IPS-20b (cell line): Measurements from ENCODE around the gene RERE.

Source experiments
- H3K27ac ChIP-seq: one replicate; pipeline ENCODE4 v1.5.1; 2013; ENCODE audit warnings: low read length
- H3K27me3 ChIP-seq: 2 replicates; pipeline ENCODE4 v1.6.1; 2013; ENCODE audit warnings: mild to moderate bottlenecking, low read length, inconsistent platforms; ENCODE audit not compliant: insufficient read depth
- H3K36me3 ChIP-seq: 2 replicates; pipeline ENCODE4 v1.6.1; 2013; ENCODE audit warnings: low read depth, mild to moderate bottlenecking, inconsistent platforms, low read length, moderate library complexity; ENCODE audit not compliant: insufficient read depth
- H3K4me1 ChIP-seq: 2 replicates; pipeline ENCODE4 v1.6.1; 2013; ENCODE audit warnings: mild to moderate bottlenecking, control low read depth, inconsistent platforms, low read length, moderate library complexity; ENCODE audit not compliant: insufficient read depth
- H3K4me3 ChIP-seq: 2 replicates; pipeline ENCODE4 v1.5.1; 2013; ENCODE audit warnings: mild to moderate bottlenecking, low read length, inconsistent platforms
- H3K9ac ChIP-seq: 2 replicates; pipeline ENCODE4 v1.6.1; 2013; ENCODE audit warnings: low read depth, mild to moderate bottlenecking, inconsistent platforms, low read length, moderate library complexity
- H3K9me3 ChIP-seq: 2 replicates; pipeline ENCODE4 v1.6.1; 2013; ENCODE audit warnings: mild to moderate bottlenecking, low read depth, low read length, inconsistent platforms; ENCODE audit not compliant: insufficient read depth

RERE gene

DNA sequence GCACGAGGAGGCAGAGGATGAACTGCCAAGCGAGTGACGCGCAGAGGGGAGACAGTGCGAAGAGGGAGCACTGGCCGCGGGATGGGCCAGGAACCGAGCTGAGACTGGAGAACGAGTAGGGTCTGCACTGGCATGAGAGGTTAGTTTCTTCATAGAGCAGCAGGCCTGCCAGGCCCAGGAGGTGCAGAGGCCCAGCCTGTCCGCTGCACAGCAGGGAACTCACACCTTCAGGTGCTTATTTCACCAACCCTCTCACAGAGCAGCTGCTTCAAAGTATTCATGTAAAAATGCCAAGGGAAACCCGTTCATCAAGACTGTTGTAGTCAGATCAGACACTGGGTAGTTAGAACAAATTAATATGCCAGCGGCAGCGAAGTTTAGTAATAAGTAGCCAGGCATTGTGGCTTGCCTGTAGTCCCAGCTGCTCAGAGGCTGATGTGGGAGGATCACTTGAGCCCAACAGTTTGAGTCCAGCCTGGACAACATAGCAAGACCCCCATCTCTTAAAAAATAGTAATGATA is 355.0 kb downstream of the RERE start:
- H3K4me3 ChIP-seq, result no peak overlapping the region
- peaks cover 78% of the 10 kb centered on the region for H3K4me1 ChIP-seq
- no peaks in the 10 kb centered on the region for H3K9me3 ChIP-seq
- H3K36me3 ChIP-seq, result no peaks in the 10 kb centered on the region
- no peak overlapping the region for H3K27ac ChIP-seq
- H3K27me3 ChIP-seq, result no peaks in the 10 kb centered on the region
- no peak overlapping the region for H3K9ac ChIP-seq

- Histone ChIP-seq H3K9me3 (no peaks in the 10 kb centered on the region), H3K4me1 (peaks cover 79% of the 10 kb centered on the region), H3K27ac (peak overlapping the region; percentile 41), H3K27me3 (no peaks in the 10 kb centered on the region), H3K36me3 (no peaks in the 10 kb centered on the region), H3K9ac (no peak overlapping the region; the same call in 1 of the 2 replicates), H3K4me3 (peak overlapping the region; percentile 52; the same call in 1 of the 2 replicates)
These were observed 355.9 kb downstream of the RERE start for GRCh38 chr1:8461351-8462110.

DNA sequence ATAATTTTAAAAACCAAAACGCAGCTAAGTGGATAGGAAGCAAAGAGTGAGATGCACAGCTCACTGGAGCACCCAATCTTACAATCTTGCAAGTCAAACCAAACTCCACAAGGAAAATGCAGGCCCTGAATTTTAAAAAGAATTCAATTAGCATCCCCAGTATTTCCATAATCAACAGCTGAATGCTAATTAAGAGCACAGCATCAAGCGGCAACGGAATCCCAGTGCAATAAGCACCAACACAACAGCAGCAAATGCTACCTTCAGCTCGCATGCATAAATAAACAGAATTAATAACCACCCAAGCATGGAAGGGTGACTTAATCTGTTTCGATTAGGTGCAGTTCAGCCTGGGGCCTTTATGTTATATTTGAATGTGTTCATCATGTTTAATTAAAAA is 356.7 kb downstream of the RERE start:
- peak overlapping the region; percentile 51 for H3K9ac ChIP-seq
- H3K4me1 ChIP-seq, result peaks cover 71% of the 10 kb centered on the region
- H3K36me3 ChIP-seq, result no peaks in the 10 kb centered on the region
- H3K27ac ChIP-seq, result peak overlapping the region; percentile 41
- peak overlapping the region; percentile 52 for H3K4me3 ChIP-seq
- H3K27me3 ChIP-seq, result no peaks in the 10 kb centered on the region
- H3K9me3 ChIP-seq, result no peaks in the 10 kb centered on the region

DNA sequence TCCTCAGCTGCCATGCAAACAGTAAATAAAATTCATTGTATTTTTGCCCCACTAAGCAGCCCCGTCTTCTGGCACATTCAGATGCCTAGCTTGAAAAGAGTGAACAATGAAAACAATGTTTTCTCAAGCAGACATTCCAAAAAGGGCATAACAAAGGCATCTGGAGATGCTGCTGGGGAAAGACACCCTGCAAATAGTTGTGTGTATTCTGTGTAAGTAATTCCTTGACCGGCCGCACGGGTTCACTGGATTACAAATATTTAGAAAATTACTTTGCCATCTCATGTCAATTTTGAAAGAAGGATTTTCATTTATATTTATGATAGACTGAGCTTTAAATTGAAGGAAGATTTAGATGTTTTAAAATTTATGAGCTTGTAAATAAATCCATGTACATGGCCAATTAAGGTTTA is 357.3 kb downstream of the RERE start:
- Histone ChIP-seq H3K27me3 (no peaks in the 10 kb centered on the region), H3K36me3 (peaks cover 4% of the 10 kb centered on the region; the same call in 1 of the 2 replicates), H3K9me3 (no peaks in the 10 kb centered on the region), H3K9ac (peak overlapping the region; percentile 51; the same call in 1 of the 2 replicates), H3K4me3 (peak overlapping the region; percentile 52), H3K27ac (peak overlapping the region; percentile 59), H3K4me1 (peaks cover 65% of the 10 kb centered on the region)

- no peak overlapping the region for H3K4me3 ChIP-seq
- peak overlapping the region; percentile 51; the same call in 1 of the 2 replicates for H3K9ac ChIP-seq
- no peaks in the 10 kb centered on the region for H3K27me3 ChIP-seq
- no peaks in the 10 kb centered on the region for H3K9me3 ChIP-seq
- peaks cover 4% of the 10 kb centered on the region; the same call in 1 of the 2 replicates for H3K36me3 ChIP-seq
- peaks cover 50% of the 10 kb centered on the region for H3K4me1 ChIP-seq
- H3K27ac ChIP-seq, result no peak overlapping the region
These were observed 358.8 kb downstream of the RERE start for GRCh38 chr1:8458607-8459006.

- Histone ChIP-seq H3K27ac (no peak overlapping the region), H3K9me3 (no peaks in the 10 kb centered on the region), H3K4me3 (no peak overlapping the region), H3K4me1 (peaks cover 42% of the 10 kb centered on the region), H3K9ac (peak overlapping the region; percentile 51; the same call in 1 of the 2 replicates), H3K27me3 (no peaks in the 10 kb centered on the region), H3K36me3 (peaks cover 5% of the 10 kb centered on the region; the same call in 1 of the 2 replicates)
These were observed 359.6 kb downstream of the RERE start for GRCh38 chr1:8457760-8458381.

DNA sequence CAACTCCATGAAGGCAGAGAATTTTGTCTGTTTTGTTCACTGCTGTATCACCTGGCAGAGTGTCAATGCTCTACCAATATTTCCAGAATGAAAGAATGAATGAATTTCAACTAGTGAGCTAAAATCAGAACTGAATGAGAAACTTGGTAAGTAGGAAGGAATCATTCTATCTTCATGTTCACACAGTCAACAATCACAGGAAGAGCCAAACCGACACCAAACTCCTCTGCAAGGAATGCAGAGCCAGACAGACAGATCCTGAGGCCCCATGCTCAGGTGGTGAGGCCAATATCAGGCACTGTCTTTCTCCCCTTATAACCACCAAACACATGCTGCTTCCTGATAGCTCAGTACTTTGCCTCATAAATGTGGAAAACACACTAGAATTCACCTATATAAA is 360.4 kb downstream of the RERE start:
- H3K27ac ChIP-seq, result no peak overlapping the region

DNA sequence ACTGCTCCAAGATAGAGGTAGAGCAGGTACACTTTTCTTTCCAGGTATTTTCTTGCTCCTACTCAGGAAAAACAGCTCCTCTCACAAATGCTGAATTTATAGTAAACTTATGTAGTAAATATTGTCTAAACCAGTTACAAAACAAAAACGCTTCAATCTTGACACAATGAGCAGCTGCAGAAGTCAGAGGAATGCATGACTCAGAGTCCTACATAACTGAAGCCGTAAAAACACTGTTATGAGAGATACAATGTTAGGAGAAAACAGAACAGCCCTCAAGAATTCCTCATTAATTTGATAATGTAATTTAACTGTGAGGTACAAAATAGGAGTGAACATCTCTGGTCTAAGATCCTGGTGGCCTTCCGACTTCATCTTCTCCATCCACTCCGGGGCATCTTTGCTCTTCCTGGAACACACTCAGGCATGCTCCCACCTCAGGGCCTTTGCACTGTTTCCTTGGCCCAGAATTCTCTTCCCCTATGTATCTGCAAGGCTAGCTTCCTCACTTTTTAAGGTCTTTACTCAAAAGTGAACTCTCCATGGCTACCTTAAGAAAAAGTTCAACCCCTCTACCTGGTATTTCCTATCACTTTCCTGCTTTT is 361.0 kb downstream of the RERE start:
- no peak overlapping the region for H3K4me3 ChIP-seq
- no peaks in the 10 kb centered on the region for H3K9me3 ChIP-seq
- peaks cover 40% of the 10 kb centered on the region for H3K4me1 ChIP-seq
- no peak overlapping the region for H3K9ac ChIP-seq
- peaks cover 8% of the 10 kb centered on the region; the same call in 1 of the 2 replicates for H3K36me3 ChIP-seq
- no peak overlapping the region for H3K27ac ChIP-seq
- no peaks in the 10 kb centered on the region for H3K27me3 ChIP-seq

More for the DNA sequence above, 360.4 kb downstream of the RERE start:
- H3K9ac ChIP-seq, result no peak overlapping the region
- no peak overlapping the region for H3K4me3 ChIP-seq
- H3K27me3 ChIP-seq, result no peaks in the 10 kb centered on the region
- peaks cover 42% of the 10 kb centered on the region for H3K4me1 ChIP-seq
- peaks cover 8% of the 10 kb centered on the region; the same call in 1 of the 2 replicates for H3K36me3 ChIP-seq
- H3K9me3 ChIP-seq, result no peaks in the 10 kb centered on the region

- H3K36me3 ChIP-seq, result peaks cover 8% of the 10 kb centered on the region; the same call in 1 of the 2 replicates
- H3K27me3 ChIP-seq, result no peaks in the 10 kb centered on the region
- H3K9me3 ChIP-seq, result no peaks in the 10 kb centered on the region
- peaks cover 34% of the 10 kb centered on the region for H3K4me1 ChIP-seq
- no peak overlapping the region for H3K9ac ChIP-seq
- no peak overlapping the region for H3K4me3 ChIP-seq
- no peak overlapping the region for H3K27ac ChIP-seq
These were observed 361.6 kb downstream of the RERE start for GRCh38 chr1:8455700-8456307.

- peaks cover 13% of the 10 kb centered on the region for H3K36me3 ChIP-seq
- no peak overlapping the region for H3K27ac ChIP-seq
- no peak overlapping the region for H3K4me3 ChIP-seq
These were observed 367.1 kb downstream of the RERE start for GRCh38 chr1:8450312-8450711.

More at GRCh38 chr1:8450312-8450711, 367.1 kb downstream of the RERE start:
- H3K4me1 ChIP-seq, result peaks cover 7% of the 10 kb centered on the region; the same call in 1 of the 2 replicates
- no peaks in the 10 kb centered on the region for H3K9me3 ChIP-seq
- no peak overlapping the region for H3K9ac ChIP-seq
- no peaks in the 10 kb centered on the region for H3K27me3 ChIP-seq
